Measurements from ENCODE around the gene MFAP4.

The MFAP4 gene

GRCh38 chr17:19384723-19385391, 2.1 kb downstream of the MFAP4 start:
- DNase-seq: no peak

GRCh38 chr17:19383681-19384470, 3.1 kb downstream of the MFAP4 start:
- DNase-seq: no peak

- DNase-seq: no peak
These were observed 4.2 kb downstream of the MFAP4 start for GRCh38 chr17:19382531-19383444.

- no peak for DNase-seq
These were observed 5.1 kb downstream of the MFAP4 start for GRCh38 chr17:19381741-19382444.

- DNase-seq: no peak
These were observed 5.6 kb downstream of the MFAP4 start for GRCh38 chr17:19381361-19381740.

- no peak for DNase-seq
These were observed 6.3 kb downstream of the MFAP4 start for GRCh38 chr17:19380481-19381301.

GRCh38 chr17:19379361-19380065, 7.5 kb downstream of the MFAP4 start:
- no peak for DNase-seq

- no peak for DNase-seq
These were observed 8.3 kb downstream of the MFAP4 start, which contains the start of gene MAPK7 for GRCh38 chr17:19378416-19379360. MAPK7 (plus strand) TSS chr17:19378498; CDS start chr17:19378901, 403 bp downstream.

- peak; percentile 99 for DNase-seq
These were observed 9.2 kb downstream of the MFAP4 start for GRCh38 chr17:19377602-19378415.

- no peak for DNase-seq
These were observed 10.2 kb downstream of the MFAP4 start for GRCh38 chr17:19376811-19377210.

- no peak for DNase-seq
These were observed 11.3 kb downstream of the MFAP4 start for GRCh38 chr17:19375732-19376131.

- no peak for DNase-seq
These were observed 12.9 kb downstream of the MFAP4 start for GRCh38 chr17:19374136-19374535.

GRCh38 chr17:19372866-19373504, 14.0 kb downstream of the MFAP4 start:
- no peak for DNase-seq

GRCh38 chr17:19372439-19372838, 14.6 kb downstream of the MFAP4 start:
- no peak for DNase-seq

GRCh38 chr17:19372011-19372370, 15.0 kb downstream of the MFAP4 start:
- no peak for DNase-seq

- DNase-seq: peak; percentile 75
These were observed 15.6 kb downstream of the MFAP4 start for GRCh38 chr17:19371259-19372010.

- peak; percentile 48 for DNase-seq
These were observed 16.5 kb downstream of the MFAP4 start for GRCh38 chr17:19370493-19370960.

Measured in GDM1 (cell line).